ENCODE measurements around the gene SCN5A.

SCN5A gene

DNA sequence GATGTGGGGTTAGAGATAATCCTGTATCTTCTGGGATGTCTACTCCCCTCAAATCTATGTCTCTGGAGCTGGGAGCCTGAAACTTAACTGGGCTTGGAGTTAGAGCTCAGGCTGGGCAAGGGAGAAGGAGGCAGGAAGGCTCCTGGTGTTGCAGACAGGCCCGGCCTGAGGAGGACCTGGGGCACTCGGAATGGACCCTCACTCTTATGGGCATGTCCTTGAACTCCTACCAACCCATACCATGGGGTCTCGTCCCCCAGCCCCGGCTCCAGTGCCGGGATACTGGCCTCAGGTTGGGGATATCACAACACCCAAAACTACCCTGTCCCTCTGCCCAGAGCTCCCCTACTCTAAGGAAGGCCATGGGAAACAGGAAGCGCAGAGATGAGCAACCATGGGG lies 45.2 kb downstream of the SCN5A start:
- H3K27ac ChIP-seq (ENCODE audit: low read length): no peak overlapping the region
- no peaks in the 10 kb centered on the region for H3K4me1 ChIP-seq (ENCODE audit: low read length)
- H3K9me2 ChIP-seq (replicated peaks; ENCODE audit: insufficient read depth, low read length): no peaks in the 10 kb centered on the region
- no peaks in the 10 kb centered on the region for H3F3A ChIP-seq (ENCODE audit: insufficient read depth, low read length)
- no peaks in the 10 kb centered on the region for H4K20me1 ChIP-seq (ENCODE audit: insufficient read depth, low read length)
- TF ChIP-seq, protein P1, sequence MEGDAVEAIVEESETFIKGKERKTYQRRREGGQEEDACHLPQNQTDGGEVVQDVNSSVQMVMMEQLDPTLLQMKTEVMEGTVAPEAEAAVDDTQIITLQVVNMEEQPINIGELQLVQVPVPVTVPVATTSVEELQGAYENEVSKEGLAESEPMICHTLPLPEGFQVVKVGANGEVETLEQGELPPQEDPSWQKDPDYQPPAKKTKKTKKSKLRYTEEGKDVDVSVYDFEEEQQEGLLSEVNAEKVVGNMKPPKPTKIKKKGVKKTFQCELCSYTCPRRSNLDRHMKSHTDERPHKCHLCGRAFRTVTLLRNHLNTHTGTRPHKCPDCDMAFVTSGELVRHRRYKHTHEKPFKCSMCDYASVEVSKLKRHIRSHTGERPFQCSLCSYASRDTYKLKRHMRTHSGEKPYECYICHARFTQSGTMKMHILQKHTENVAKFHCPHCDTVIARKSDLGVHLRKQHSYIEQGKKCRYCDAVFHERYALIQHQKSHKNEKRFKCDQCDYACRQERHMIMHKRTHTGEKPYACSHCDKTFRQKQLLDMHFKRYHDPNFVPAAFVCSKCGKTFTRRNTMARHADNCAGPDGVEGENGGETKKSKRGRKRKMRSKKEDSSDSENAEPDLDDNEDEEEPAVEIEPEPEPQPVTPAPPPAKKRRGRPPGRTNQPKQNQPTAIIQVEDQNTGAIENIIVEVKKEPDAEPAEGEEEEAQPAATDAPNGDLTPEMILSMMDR (IDR thresholded peaks at IDR 0.05; ENCODE audit: low read length): no peak
- no peak for TF ChIP-seq EZH2phosphoT487 (IDR thresholded peaks at IDR 0.05; ENCODE audit: low read length)
- no peak for TF ChIP-seq EZH2 (optimal IDR thresholded peaks at IDR 0.05; ENCODE audit: low read depth, low read length)
- no peak overlapping the region for H3K4me3 ChIP-seq (ENCODE audit: low read length)
- no peaks in the 10 kb centered on the region for H3K36me3 ChIP-seq (replicated peaks; ENCODE audit: insufficient read depth, low read length)
- no peak for DNase-seq
- H3K9ac ChIP-seq (ENCODE audit: low read length): no peak overlapping the region
- no peak overlapping the region for H2AFZ ChIP-seq (ENCODE audit: low read length)
- no peaks in the 10 kb centered on the region for H3K79me2 ChIP-seq (ENCODE audit: low read length)
- no peaks in the 10 kb centered on the region for H3K27me3 ChIP-seq (replicated peaks; ENCODE audit: insufficient read depth, low read length)
- H3K9me3 ChIP-seq (replicated peaks; ENCODE audit: insufficient read depth, low read length): no peaks in the 10 kb centered on the region
- H3K4me2 ChIP-seq (ENCODE audit: low read depth, low read length): no peak overlapping the region

DNA sequence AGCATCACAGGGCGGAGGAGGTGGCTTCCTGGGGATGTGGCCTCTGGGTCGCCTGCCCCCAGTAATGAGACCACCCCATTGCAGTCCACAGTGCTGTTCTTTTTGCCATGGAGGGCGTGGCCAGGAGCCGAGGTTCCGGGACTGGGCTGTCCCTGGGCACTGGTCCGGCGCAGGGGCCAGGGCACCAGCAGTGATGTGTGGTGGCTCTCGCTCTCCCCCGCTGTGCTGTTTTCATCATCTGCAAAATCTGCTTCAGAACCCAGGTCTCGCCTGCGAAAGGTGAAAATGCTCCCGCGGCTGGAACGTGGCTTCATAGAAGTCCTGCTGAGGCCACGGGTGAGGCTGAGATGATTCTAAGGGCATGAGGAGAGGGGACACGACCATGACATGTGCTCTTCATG lies 45.8 kb downstream of the SCN5A start:
- no peaks in the 10 kb centered on the region for H3K9me2 ChIP-seq (replicated peaks; ENCODE audit: insufficient read depth, low read length)
- H2AFZ ChIP-seq (ENCODE audit: low read length): no peak overlapping the region
- H3F3A ChIP-seq (ENCODE audit: insufficient read depth, low read length): no peaks in the 10 kb centered on the region
- TF ChIP-seq, protein P1 (IDR thresholded peaks at IDR 0.05; ENCODE audit: low read length): no peak
- TF ChIP-seq EZH2phosphoT487 (IDR thresholded peaks at IDR 0.05; ENCODE audit: low read length) (no peak), EZH2 (optimal IDR thresholded peaks at IDR 0.05; ENCODE audit: low read depth, low read length) (no peak)
- H3K27ac ChIP-seq (ENCODE audit: low read length): no peak overlapping the region
- no peak overlapping the region for H3K9ac ChIP-seq (ENCODE audit: low read length)
- no peaks in the 10 kb centered on the region for H3K9me3 ChIP-seq (replicated peaks; ENCODE audit: insufficient read depth, low read length)
- no peaks in the 10 kb centered on the region for H3K36me3 ChIP-seq (replicated peaks; ENCODE audit: insufficient read depth, low read length)
- no peak for DNase-seq
- no peaks in the 10 kb centered on the region for H3K27me3 ChIP-seq (replicated peaks; ENCODE audit: insufficient read depth, low read length)
- H3K4me2 ChIP-seq (ENCODE audit: low read depth, low read length): no peak overlapping the region
- H3K4me1 ChIP-seq (ENCODE audit: low read length): no peaks in the 10 kb centered on the region
- H4K20me1 ChIP-seq (ENCODE audit: insufficient read depth, low read length): no peaks in the 10 kb centered on the region
- no peaks in the 10 kb centered on the region for H3K79me2 ChIP-seq (ENCODE audit: low read length)
- H3K4me3 ChIP-seq (ENCODE audit: low read length): no peak overlapping the region

DNA sequence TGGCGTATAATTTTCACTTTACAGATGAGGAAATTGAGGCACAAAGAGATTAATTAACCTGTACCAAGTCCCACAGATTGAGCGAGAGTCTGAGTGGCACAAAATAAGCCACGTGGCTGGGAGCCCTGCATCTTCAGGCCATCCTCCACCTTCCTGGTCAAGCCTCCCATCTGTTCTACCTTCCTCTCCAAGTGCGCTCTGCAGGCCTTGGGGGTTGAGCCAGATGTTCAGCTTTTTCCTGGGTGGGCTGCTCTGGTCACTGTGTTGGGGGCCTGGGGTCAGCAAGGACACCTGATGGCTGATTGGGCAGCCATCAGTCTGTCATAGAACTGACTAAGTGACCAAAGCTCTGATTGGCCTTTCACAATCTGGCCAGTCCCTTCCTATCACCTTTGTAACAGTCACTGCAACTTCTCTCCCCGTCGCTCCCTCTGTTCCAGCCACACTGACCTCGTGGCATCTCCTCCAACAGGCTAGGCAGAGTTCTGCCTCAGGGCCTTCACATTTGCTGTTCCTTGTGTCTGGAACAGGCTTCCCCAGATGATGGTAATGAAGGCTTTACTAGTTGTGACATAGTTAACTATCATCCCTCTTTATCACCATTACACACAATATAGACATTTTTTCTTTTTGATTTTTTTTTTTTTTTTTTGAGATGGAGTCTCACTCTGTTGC lies 46.8 kb downstream of the SCN5A start:
- H3K4me2 ChIP-seq (ENCODE audit: low read depth, low read length): no peak overlapping the region
- TF ChIP-seq EZH2phosphoT487 (IDR thresholded peaks at IDR 0.05; ENCODE audit: low read length) (no peak), EZH2 (optimal IDR thresholded peaks at IDR 0.05; ENCODE audit: low read depth, low read length) (no peak)
- TF ChIP-seq, protein P1 (IDR thresholded peaks at IDR 0.05; ENCODE audit: low read length): no peak
- H3K79me2 ChIP-seq (ENCODE audit: low read length): no peaks in the 10 kb centered on the region

More for the DNA sequence above, 46.8 kb downstream of the SCN5A start:
- DNase-seq: no peak
- no peak overlapping the region for H2AFZ ChIP-seq (ENCODE audit: low read length)
- no peaks in the 10 kb centered on the region for H3K9me3 ChIP-seq (replicated peaks; ENCODE audit: insufficient read depth, low read length)
- H3K4me1 ChIP-seq (ENCODE audit: low read length): no peaks in the 10 kb centered on the region
- H3F3A ChIP-seq (ENCODE audit: insufficient read depth, low read length): no peaks in the 10 kb centered on the region
- H4K20me1 ChIP-seq (ENCODE audit: insufficient read depth, low read length): no peaks in the 10 kb centered on the region
- no peaks in the 10 kb centered on the region for H3K36me3 ChIP-seq (replicated peaks; ENCODE audit: insufficient read depth, low read length)
- no peaks in the 10 kb centered on the region for H3K27me3 ChIP-seq (replicated peaks; ENCODE audit: insufficient read depth, low read length)
- H3K9me2 ChIP-seq (replicated peaks; ENCODE audit: insufficient read depth, low read length): no peaks in the 10 kb centered on the region
- no peak overlapping the region for H3K9ac ChIP-seq (ENCODE audit: low read length)
- no peak overlapping the region for H3K27ac ChIP-seq (ENCODE audit: low read length)
- H3K4me3 ChIP-seq (ENCODE audit: low read length): no peak overlapping the region

Measured in MM.1S (cell line).